HUES48 (cell line): ENCODE measurements around the gene PEMT.
"Not testable (repeated sequence)": the region's sequence is repeated elsewhere in the genome, so short reads cannot be mapped to it uniquely, and the experiment has no call there.

ENCODE experiments used
- H3K27ac ChIP-seq: one replicate; pipeline ENCODE4 v1.7.0; 2013; ENCODE audit warnings: low read depth, low read length, inconsistent platforms
- H3K27me3 ChIP-seq: 2 replicates; pipeline ENCODE4 v1.6.1; 2013; ENCODE audit warnings: mild to moderate bottlenecking, low read length; ENCODE audit not compliant: control insufficient read depth, insufficient read depth
- H3K36me3 ChIP-seq: 2 replicates; pipeline ENCODE4 v1.6.1; 2013; ENCODE audit warnings: low read length; ENCODE audit not compliant: control insufficient read depth, insufficient read depth
- H3K4me1 ChIP-seq: 2 replicates; pipeline ENCODE4 v1.6.1; 2013; ENCODE audit warnings: mild to moderate bottlenecking, low read length; ENCODE audit not compliant: control insufficient read depth, insufficient read depth
- H3K4me3 ChIP-seq: 2 replicates; pipeline ENCODE4 v1.5.1; 2013; ENCODE audit warnings: mild to moderate bottlenecking, low read depth, low read length
- H3K9ac ChIP-seq: 2 replicates; pipeline ENCODE4 v1.6.1; 2013; ENCODE audit warnings: mild to moderate bottlenecking, low read depth, low read length, moderate library complexity
- H3K9me3 ChIP-seq: 2 replicates; pipeline ENCODE4 v1.6.1; 2013; ENCODE audit warnings: low read length; ENCODE audit not compliant: control insufficient read depth, insufficient read depth

The PEMT gene

GRCh38 chr17:17591355-17592298 is at the start of gene PEMT:
Gene PEMT, minus strand, starts transcription at chr17:17591708. Its CDS starts 82 bp downstream, at chr17:17591626.
- H3K36me3 ChIP-seq = no peaks in the 10 kb centered on the region
- peak within 1 kb of the TSS; percentile 77 for H3K4me3 ChIP-seq
- peaks cover 7% of the 10 kb centered on the region for H3K4me1 ChIP-seq
- peak within 1 kb of the TSS; percentile 80 for H3K9ac ChIP-seq
- H3K9me3 ChIP-seq = no peaks in the 10 kb centered on the region
- H3K27ac ChIP-seq = peak within 1 kb of the TSS; percentile 92
- H3K27me3 ChIP-seq = no peaks in the 10 kb centered on the region

- not testable (repeated sequence) for H3K4me1 ChIP-seq, H3K36me3 ChIP-seq, H3K9ac ChIP-seq, H3K27me3 ChIP-seq, H3K4me3 ChIP-seq, H3K27ac ChIP-seq, H3K9me3 ChIP-seq
These were observed 48.3 kb upstream of the PEMT start for GRCh38 chr17:17639661-17640270.

GRCh38 chr17:17638467-17638866 is 47.0 kb upstream of the PEMT start:
- Histone ChIP-seq H3K27ac (peak overlapping the region; percentile 32), H3K9ac (no peak overlapping the region), H3K4me3 (no peak overlapping the region), H3K36me3 (no peaks in the 10 kb centered on the region), H3K4me1 (0 out of 2 replicates have a peak, but pooled peaks cover 7% of the 10 kb centered on the region), H3K27me3 (no peaks in the 10 kb centered on the region), H3K9me3 (no peaks in the 10 kb centered on the region)

GRCh38 chr17:17636272-17636885 is 44.9 kb upstream of the PEMT start:
- H3K9ac ChIP-seq = no peak overlapping the region
- H3K27me3 ChIP-seq = no peaks in the 10 kb centered on the region
- H3K27ac ChIP-seq = no peak overlapping the region
- H3K4me3 ChIP-seq = no peak overlapping the region
- H3K36me3 ChIP-seq = no peaks in the 10 kb centered on the region
- 0 out of 2 replicates have a peak, but pooled peaks cover 7% of the 10 kb centered on the region for H3K4me1 ChIP-seq
- no peaks in the 10 kb centered on the region for H3K9me3 ChIP-seq

GRCh38 chr17:17635537-17636271 is 44.2 kb upstream of the PEMT start:
- not testable (repeated sequence) for H3K27me3 ChIP-seq, H3K4me1 ChIP-seq, H3K9ac ChIP-seq, H3K36me3 ChIP-seq, H3K9me3 ChIP-seq, H3K27ac ChIP-seq, H3K4me3 ChIP-seq

GRCh38 chr17:17635126-17635525 is 43.6 kb upstream of the PEMT start:
- Histone ChIP-seq H3K9ac (no peak overlapping the region), H3K9me3 (no peaks in the 10 kb centered on the region), H3K4me1 (0 out of 2 replicates have a peak, but pooled peaks cover 7% of the 10 kb centered on the region), H3K27ac (no peak overlapping the region), H3K4me3 (no peak overlapping the region), H3K27me3 (no peaks in the 10 kb centered on the region), H3K36me3 (no peaks in the 10 kb centered on the region)

- Histone ChIP-seq H3K9me3 (no peaks in the 10 kb centered on the region), H3K4me1 (0 out of 2 replicates have a peak, but pooled peaks cover under 1% of the 10 kb centered on the region), H3K36me3 (no peaks in the 10 kb centered on the region), H3K4me3 (no peak overlapping the region), H3K9ac (no peak overlapping the region), H3K27me3 (no peaks in the 10 kb centered on the region), H3K27ac (no peak overlapping the region)
These were observed 41.8 kb upstream of the PEMT start for GRCh38 chr17:17633310-17633709.

- H3K4me1 ChIP-seq, H3K4me3 ChIP-seq, H3K9me3 ChIP-seq, H3K27ac ChIP-seq, H3K27me3 ChIP-seq, H3K9ac ChIP-seq, H3K36me3 ChIP-seq: not testable (repeated sequence)
These were observed 41.2 kb upstream of the PEMT start for GRCh38 chr17:17632690-17633089.

GRCh38 chr17:17628388-17629008 is 37.0 kb upstream of the PEMT start:
- Histone ChIP-seq H3K4me1 (peaks cover 14% of the 10 kb centered on the region), H3K27me3 (no peaks in the 10 kb centered on the region; the same call in 1 of the 2 replicates), H3K4me3 (no peak overlapping the region), H3K9me3 (no peaks in the 10 kb centered on the region), H3K36me3 (no peaks in the 10 kb centered on the region), H3K9ac (no peak overlapping the region), H3K27ac (no peak overlapping the region)

GRCh38 chr17:17626840-17627239 is 35.3 kb upstream of the PEMT start:
- peak overlapping the region; percentile 85 for H3K27ac ChIP-seq
- no peaks in the 10 kb centered on the region for H3K9me3 ChIP-seq
- H3K4me3 ChIP-seq = no peak overlapping the region
- no peak overlapping the region for H3K9ac ChIP-seq
- no peaks in the 10 kb centered on the region; the same call in 1 of the 2 replicates for H3K27me3 ChIP-seq
- H3K36me3 ChIP-seq = no peaks in the 10 kb centered on the region
- peaks cover 14% of the 10 kb centered on the region for H3K4me1 ChIP-seq
